ENCODE data around the gene COL23A1.

GRCh38 chr5:178564811-178565550 is 25.2 kb downstream of the COL23A1 start:
- no peak for TF ChIP-seq CTCF (IDR thresholded peaks at IDR 0.05)
- no peak for TF ChIP-seq EZH2 (IDR thresholded peaks at IDR 0.05; ENCODE audit: borderline replicate concordance, insufficient read depth, low read depth, low read length, poor library complexity, severe bottlenecking)

Data from B cell (primary cell).